Upper lobe of left lung (tissue), 4 donors: ENCODE results near the gene BCAS3.

ENCODE experiments used
- CTCF ChIP-seq, 6 experiments: fragments of 450-650 bp in 4 of 6; fragments of 200-600 bp in 2 of 6; sonication (generic) in 2 of 6; IDR thresholded peaks; one replicate each; pipeline ENCODE4 v1.5.1; 2016 to 2019; ENCODE audit warnings: antibody characterized with exemption in 6 of 6
- POLR2A ChIP-seq, 4 donors: fragments of 450-650 bp; IDR thresholded peaks; one replicate each; pipeline ENCODE4 v1.5.1; 2016 to 2017; ENCODE audit warnings: antibody characterized with exemption in 4 of 4, mild to moderate bottlenecking in 2 of 4

DNA sequence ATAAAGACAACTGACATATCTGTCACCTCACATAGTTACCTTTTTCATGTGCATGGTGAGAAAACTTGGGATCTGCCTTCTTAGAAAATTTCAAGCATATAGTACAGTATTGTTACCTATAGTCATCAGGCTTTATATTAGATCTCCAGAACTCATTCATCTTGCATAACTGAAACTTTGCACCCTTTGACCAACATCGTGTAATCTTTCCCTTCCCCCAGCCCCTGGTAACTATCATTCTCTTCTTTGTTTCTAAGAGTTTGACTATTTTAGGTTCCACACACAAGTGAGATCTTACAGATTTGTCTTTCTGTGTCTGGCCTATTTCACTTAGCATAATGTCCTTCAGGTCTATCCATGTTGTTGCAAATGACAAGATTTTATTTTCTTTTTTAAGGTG lies 751.6 kb downstream of the BCAS3 start:
- TF ChIP-seq POLR2A (IDR thresholded peaks at IDR 0.05): no peak
- no peak for TF ChIP-seq CTCF (IDR thresholded peaks at IDR 0.05)
